HG03442 (cell line): ENCODE results near the gene BUD31.
"Not testable (repeated sequence)": the region's sequence is repeated elsewhere in the genome, so short reads cannot be mapped to it uniquely, and the experiment has no call there.

Experiments used
- ATAC-seq: cut with Tn5 transposase; IDR thresholded peaks from one replicate; pipeline ENCODE4 v1.9.1; 2021; ENCODE audit warnings: mild to moderate bottlenecking, moderate library complexity; ENCODE audit not compliant: unreplicated experiment

BUD31 gene

DNA sequence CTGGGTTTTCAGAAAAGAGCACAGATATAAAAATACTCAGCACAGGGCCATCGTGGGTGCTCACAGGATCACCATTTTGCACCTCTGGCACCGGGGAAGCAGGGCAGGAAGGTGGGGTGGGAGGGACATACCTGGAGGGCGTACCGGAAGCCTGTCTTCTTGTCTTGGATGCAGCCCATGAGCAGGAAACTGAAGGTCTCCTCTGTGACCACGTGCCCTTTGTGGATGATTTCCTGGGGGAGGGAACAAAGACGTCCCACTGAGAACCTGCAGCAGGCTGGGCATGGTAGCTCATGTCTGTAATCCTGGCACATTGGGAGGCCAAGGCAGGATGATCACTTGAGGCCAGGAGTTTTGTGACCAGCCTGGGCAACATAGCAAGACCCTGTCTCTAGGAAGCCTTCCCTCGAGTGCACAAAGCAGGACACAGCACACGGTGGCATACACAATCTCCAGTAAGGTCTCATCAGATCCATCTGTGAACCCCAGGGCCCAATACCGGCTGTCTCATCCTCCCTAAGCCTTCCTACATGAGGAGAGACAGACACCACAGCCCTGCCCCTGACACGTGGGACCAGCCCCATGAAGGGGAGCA is 20.3 kb downstream of the BUD31 start:
- no peak for ATAC-seq

DNA sequence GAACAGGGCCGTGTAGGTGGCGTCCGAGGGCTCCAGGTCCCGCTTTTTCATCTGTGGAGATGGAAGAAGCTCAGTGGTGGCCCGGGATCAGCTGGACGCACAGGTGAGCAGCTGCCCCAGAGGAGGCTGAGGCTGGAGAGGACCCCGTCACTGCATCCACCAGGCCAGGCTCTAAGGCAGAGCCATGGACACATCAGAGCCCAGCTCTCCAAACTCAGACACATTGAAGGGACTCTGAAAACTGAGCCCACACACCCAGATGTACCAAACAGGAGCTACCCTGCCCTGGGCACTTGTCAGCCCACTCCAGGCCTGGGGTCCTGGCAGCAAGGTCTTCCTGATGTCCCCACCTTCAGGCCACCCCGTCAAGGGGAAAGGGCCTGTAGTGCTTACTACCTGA is 21.0 kb downstream of the BUD31 start:
- no peak for ATAC-seq

DNA sequence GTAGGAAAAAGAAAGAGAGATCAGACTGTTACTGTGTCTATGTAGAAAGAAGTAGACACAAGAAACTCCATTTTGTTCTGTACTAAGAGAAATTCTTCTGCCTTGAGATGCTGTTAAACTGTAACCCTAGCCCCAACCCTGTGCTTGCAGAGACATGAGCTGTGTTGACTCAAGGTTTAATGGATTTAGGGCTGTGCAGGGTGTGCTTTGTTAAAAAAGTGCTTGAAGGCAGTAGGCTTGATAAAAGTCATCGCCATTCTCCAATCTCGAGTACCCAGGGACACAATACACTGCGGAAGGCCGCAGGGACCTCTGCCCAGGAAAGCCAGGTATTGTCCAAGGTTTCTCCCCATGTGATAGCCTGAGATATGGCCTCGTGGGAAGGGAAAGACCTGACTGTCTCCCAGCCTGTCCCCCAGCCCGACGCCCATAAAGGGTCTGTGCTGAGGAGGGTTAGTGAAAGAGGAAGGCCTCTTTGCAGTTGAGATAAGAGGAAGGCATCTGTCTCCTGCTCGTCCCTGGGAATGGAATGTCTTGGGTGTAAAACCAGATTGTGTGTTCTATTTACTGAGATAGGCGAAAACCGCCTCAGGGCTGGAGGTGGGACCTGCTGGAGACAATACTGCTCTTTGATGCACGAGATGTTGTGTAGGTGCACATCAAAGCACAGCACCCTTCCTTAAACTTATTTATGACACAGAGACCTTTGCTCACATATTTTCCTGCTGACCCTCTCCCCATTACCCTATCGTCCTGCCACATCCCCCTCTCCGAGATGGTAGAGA is 23.2 kb downstream of the BUD31 start:
- not testable (repeated sequence) for ATAC-seq

DNA sequence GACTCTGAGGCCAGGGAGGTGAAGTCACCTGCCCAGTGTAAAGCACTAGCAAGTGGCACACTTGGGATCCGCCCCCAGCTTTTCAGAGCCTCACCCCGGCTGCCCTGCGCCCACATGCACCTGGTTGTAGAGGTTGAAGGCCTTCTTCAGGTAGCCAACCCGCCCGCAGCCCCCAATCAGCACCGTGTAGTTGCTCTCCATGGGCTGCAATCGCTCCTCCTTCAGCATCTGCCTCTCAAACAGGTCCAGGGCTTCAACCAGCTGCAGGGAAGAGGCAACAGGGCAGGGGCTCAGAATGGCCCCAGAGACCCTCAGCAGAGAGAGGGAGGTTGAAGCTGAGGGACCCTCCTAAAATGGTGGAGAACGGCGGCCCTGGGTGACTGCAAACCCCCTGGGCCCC is 24.4 kb downstream of the BUD31 start:
- ATAC-seq = no peak

DNA sequence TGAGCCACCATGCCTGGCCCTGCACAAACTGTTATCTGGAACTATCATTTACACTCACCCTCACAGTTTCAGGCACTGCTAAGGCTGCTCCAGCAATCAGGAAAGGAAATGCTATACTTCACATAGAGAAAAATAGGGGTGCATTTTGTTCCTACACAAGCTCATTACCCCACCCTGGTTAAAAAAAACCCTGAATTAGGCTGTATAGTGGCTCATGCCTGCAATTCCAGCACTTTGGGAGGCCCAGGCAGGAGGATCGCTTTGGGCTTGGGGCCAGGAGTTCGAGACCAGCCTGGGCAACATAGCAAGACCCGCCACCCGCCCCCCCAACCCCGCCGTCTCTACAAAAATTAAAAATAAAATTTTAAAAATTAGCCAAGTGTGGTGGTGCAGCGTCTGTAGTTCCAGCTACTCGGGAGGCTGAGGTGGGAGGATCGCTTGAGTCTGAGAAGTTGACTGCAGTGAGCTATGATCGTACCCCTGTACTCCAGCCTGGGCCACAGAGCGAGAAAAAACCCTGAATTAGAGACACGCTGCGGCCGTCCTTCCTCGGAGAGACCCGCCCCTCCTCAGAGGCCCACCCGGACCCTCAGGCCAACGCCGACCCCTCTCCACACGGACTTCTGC is 29.3 kb downstream of the BUD31 start:
- ATAC-seq = no peak

DNA sequence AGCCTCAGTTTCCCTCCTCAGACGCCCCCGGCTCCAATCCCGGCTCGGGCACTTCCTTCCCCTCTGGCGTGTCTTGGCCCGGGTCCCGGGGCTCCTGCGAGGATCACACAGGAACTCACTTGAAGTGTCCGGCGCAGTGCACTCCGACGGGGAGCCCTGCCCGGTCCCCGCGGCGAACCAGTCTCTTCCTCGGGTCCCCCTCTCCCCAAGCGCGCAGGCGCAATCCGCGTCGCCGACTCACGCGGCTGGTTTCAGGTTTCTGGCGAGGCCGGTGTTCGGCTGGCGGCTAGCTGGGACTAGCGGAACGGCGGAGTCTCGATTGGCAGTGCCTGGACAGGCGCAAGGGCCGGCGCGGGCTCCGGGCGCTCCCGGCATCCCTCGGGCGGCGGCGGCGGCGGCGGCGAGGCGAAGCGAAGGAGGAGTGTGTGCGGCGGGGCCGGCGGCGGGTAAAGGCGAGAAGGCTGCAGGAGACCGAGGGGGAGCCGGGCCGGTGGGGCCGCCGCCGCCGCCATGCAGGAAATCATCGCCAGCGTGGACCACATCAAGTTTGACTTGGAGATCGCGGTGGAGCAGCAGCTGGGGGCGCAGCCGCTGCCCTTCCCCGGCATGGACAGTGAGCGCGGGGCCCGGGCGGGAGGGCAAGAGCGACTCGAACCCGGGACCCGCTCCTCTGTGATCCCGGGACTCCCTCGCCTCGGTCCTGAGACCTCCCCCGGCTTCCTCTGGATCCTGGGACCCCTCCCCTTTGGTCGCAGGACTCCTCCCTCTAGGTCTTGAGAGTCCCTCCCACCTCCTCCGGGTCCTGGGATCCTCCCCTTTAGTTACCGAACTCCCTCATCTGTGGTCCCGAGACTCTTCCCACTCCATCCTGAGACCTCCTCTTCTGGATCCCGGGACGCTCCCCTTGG is 30.1 kb downstream of the BUD31 start, which contains the start of the genes CPSF4 and PTCD1:
Gene CPSF4, plus strand, starts transcription at position 371 of the 908 bp plus-strand sequence. Its CDS starts 140 bp downstream, at position 511.
Gene PTCD1, minus strand, starts transcription at position 226 of the 908 bp plus-strand sequence. CDS start 3,556 bp downstream, outside the sequence.
- peak; percentile 89 for ATAC-seq

DNA sequence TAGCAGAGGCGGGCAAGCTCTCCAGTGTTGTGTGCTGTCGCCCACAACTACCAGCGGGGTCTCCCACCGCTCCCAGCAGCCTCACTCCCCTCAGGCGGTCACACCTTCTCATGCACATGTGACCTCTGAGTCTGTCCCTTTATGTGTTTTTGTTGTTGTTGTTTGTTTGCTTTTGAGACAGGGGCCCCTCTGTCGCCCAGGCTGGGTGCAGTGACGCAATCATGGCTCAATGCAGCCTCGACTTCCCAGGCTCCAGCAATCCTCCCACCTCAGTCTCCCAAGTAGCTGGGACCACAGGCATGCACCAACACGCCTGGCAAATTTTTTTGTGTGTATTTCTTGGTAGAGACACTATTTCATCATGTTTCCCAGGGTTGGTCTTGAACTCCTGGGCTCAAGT is 31.4 kb downstream of the BUD31 start:
- ATAC-seq = no peak

DNA sequence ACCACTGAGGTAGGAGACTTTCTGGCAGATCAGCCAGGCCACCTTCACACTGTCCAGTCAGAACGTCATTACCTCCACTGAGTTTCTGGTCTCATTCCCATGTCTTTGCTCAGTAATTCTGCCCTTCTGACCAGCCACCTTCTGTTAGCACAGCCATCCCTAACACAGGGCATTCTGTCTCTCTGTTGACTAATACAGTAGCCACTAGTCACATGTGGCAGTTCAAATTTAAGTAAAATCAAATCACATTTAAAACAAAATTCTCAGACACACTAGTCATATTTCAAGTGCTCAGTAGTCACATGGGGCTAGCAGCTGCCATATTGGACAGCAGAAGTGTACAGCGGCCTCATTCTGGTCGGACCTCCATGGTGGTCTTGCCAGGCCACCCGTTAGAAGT is 37.3 kb downstream of the BUD31 start:
- no peak for ATAC-seq

DNA sequence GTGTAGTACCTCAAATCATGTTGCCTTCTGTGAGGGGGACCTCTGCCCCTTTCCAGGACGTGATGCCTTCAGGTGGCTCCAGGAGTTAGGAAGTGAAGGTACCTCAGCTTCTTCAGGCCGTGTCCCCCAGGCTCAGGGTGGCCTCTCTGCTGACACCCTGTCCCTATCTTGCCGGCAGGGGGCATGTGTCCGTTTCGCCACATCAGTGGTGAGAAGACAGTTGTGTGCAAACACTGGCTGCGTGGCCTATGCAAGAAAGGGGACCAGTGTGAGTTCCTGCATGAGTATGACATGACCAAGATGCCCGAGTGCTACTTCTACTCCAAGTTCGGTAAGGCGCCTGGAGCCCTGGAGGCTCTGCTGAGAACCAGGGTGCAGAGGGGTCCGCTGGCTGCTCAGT is 39.2 kb downstream of the BUD31 start:
- ATAC-seq = no peak

DNA sequence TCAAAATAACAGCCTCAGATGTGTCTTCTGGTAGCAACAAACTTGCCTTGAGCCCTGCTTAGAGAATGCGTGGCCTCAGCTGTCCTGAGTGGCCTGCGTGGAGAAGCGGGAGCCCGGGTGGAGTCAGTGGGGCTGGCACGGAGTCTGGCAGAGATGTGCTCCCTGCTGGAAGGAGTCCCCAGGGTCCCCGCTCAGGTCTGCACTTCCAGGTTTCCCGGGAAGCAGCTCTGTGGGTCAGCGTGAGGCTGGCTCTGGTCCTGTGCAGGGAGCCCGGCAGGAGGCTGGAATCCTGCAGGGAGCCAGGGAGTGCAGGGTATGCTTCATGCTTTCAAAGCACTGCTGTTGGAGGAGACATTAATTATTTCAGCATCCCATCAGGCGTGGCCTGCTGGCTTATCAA is 40.1 kb downstream of the BUD31 start:
- no peak for ATAC-seq

DNA sequence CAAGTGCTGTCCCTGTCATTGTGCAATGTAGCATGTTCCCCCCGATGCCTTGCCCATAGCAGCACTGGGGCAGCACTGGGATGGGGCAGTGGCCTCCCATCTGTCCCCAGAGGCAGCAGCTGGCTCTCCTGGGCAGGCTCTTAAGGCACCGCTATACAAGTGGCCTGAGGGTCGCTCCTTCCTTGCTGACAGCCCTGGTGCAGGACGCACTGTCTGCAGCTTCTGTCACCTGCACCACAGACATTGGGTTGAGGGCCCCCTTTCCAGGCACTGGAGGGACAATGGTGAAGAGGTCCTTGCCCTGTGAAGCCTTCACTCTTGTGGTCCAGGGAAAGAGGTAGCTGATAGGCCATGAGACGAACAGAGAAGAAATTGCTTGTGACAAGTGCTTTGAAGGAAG is 40.6 kb downstream of the BUD31 start:
- ATAC-seq = no peak

DNA sequence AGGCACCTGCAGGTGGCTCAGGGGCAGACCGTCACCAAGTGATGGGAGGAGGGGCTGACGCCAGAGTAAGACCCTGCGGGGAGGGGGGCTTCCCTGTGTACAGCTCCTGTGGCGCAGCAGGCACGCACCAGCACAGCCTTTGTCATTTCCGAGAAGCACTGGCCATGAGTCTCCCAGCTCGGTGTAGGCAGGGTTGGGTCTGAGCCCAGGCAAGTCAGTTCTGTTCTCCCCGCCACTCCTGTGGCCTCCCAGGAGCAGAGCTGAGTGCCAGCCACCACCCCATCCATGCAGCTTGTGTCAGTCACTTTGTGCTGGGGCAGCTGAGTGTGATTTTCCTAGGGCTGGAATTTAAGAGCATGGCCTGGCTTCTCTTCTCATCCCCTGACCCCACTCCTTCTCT is 43.2 kb downstream of the BUD31 start:
- ATAC-seq = no peak

DNA sequence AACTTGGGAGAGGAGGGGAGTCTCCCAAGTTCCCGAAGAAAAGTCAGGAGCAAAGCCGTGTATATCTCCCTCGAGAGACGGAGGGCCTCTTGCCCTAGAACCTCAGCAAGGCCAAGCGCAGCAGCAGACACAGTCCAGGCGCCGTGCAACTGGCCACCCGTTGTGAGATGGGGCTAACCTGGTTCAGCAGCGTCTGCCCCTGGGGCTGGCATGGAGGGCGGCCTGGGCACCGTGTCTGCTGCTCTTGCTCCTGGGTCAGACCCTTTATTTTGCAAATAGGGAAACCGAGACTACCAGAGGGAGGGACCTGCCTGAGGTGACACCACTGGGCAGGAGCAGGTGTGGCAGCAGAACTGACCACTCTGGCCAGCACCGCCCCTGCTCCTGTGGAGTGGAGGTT is 43.8 kb downstream of the BUD31 start:
- ATAC-seq = no peak

DNA sequence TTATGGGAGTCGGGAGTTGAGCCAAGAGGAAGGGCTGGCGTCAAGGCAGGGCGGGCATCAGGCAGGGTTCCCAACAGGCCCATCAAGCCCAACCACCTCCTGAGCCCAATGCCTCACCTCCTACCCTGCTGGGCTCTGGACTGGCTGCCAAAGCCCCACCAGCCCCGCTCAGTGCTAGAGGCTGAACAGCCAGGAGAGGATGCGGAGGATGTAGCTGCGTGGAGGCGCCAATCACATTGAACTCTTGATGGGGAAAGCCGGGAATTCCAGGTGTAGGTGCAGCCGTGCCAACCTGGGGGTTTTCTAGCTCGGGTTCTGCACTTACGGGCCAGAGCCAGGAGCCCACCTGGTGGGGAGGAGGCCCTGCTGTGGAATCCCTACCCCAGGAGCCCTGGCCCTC is 44.3 kb downstream of the BUD31 start:
- ATAC-seq = no peak

DNA sequence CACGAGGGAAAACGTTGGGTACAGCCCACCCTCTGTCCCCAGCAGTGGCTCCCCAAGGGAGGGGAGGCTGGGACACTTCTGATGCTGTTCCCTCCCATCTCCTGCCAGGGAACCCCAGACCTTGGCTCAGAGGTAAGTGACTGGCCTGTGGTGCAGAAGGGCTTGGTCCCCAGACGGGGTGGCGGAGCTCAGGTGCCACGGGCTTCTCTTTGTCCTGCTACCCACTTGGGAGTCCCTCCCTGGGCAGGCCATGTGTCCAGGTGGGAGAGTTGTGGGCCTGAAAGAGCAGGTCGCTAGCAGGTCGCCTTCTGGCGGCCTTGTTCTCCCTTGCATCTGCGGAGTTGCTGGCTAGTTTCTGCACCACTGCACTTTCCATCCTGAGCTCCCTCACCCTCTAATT is 47.1 kb downstream of the BUD31 start:
- no peak for ATAC-seq

DNA sequence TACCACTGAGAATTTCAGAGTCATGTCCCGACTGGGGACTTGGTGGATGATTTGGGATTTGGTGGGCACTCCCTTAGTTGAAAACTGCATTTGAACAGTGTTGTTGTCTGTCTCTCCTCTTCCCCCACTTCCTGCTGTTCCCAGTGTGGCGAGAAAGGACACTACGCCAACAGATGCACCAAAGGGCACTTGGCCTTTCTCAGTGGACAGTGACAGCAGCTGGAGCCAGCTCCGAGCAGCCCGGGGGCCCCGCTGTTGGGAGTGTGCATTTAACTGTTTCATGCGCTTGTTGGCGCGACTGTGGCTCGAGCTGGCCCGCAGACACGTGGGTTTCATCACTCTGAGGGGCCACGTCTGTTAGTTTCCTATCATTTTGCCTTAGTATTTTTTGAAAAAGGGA is 47.5 kb downstream of the BUD31 start:
- no peak for ATAC-seq

DNA sequence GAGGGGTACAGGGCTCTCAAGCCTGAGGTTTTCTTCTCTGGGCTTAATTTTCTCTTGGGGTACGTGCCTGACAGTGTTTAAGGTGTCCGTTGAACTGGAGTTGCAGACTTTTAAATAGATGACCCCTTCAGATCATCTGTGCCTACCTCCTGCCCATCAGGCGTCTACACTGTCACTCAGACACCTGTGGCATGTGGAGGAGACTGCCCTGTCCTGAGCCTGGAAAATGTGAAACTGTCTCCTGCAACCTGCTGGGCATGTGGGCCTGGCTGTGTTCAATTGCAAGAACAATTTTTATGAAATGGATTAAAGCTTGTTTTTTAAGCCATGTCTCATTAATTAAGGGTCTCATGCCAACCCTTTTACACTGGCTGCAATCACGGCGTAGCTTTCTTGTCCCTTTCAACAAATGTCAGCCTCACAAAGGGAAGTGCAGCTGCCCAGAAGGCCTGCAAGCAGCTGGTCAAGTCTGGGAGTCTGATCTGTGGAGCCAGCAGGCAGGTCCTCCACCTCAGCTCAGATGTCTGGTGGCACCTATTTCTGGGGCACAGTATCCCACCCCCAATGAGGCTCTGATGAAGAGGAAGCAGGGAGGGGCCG is 48.4 kb downstream of the BUD31 start:
- no peak for ATAC-seq

DNA sequence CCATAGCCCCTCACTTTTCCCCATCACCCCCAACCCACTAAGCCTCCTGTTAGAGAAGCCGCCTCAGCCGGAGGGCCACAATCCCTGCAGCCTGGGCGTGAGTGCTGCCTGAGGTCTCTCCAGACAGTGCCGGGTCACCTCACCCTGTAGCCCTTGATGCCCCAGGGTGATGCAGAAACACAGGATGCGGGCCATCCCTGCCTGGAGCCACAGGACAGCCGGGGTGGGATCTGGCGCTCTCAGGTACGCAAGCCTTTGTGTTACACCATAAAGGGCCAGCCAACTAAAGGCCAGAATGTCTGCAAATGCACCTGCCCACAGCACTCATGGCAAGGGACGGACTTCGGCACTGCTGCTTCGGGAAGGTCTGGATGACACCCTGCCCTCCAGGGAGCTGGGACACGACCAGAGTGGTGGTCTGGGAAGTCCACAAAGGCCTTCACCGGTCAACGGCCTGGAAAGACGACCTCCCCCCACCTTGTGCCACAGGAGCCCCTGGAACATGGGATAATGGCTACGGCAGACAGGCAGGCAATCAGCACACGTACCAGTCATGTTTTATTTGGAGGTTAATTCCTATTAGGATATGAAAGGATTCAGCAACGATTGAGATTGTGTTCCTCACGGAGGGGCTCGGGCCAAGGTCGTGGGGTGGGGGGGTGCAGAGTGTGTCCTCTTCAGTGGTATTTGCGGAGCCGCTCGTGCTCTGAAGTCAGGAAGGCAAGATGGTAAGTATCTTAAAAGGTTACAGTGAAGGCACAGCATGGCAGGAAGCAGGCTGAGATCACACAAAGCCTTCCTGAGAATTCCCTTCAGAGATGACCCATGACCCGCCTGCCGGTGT is 49.1 kb downstream of the BUD31 start:
- ATAC-seq = no peak

DNA sequence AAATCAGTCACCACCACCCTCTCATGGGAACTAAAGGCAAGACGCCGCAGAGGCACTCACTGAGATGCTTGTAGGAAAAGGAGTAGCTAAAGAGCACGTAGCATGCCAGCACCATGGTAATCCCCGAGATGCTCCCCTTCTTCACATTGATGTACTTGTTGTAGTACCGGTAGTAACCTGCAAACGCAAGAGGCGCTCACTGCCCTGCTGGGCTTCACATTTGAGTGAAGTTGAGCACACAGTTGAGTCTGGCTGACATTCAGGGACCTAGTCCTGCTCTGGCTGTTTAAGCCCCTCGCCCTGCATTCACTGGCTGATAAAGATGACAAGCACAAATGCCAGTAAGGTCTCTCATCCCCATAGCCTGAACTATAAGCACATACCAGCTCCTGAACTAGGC is 50.3 kb downstream of the BUD31 start:
- no peak for ATAC-seq

DNA sequence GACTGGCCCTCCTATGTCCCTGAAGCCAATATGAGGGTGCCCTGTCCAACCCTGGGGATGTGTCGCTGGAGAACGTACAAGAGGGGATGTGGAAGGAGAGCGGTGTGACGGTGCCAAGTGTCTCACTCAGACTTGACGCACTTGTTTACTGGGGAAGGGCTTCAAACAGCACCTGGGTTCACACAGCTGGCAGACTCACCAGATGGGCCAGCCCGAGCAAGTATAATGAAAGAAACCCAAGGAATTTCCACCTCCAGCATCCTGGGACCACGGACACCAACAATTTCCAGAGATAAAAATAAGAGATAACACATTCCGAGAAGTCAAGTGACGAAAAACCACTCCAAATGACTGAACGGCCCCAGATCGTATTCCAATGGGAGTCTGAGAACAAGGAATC is 51.9 kb downstream of the BUD31 start:
- no peak for ATAC-seq
